ENCODE data around the gene CCDC178.

Gene CCDC178

GRCh38 chr18:32889615-32890593 lies 550.6 kb downstream of the CCDC178 start:
- Histone ChIP-seq H3K9ac (ENCODE audit: low read length) (no peak overlapping the region), H2BK5ac (ENCODE audit: low read length) (no peak overlapping the region), H2BK15ac (replicated peaks; ENCODE audit: low read depth) (no peak overlapping the region), H3K36me3 (ENCODE audit: control insufficient read depth, insufficient read depth, low read length) (no peaks in the 10 kb centered on the region), H3K27me3 (ENCODE audit: insufficient read depth, low read length, poor library complexity) (no peaks in the 10 kb centered on the region), H3K23ac (ENCODE audit: low read length) (no peak overlapping the region), H2AK5ac (ENCODE audit: low read length) (no peak overlapping the region), H3K79me2 (ENCODE audit: control insufficient read depth, insufficient read depth, low read length) (no peaks in the 10 kb centered on the region), H3K56ac (ENCODE audit: low read length) (no peak overlapping the region), H4K8ac (ENCODE audit: low read depth, low read length) (no peak overlapping the region), H2BK120ac (ENCODE audit: low read depth, low read length) (no peak overlapping the region), H3K4ac (ENCODE audit: low read depth, low read length) (no peak overlapping the region), H4K5ac (ENCODE audit: low read length) (no peak overlapping the region), H3K27ac (ENCODE audit: low read depth, low read length) (no peak overlapping the region), H3K79me1 (ENCODE audit: low read length) (no peaks in the 10 kb centered on the region), H3K4me2 (ENCODE audit: low read length) (no peak overlapping the region), H3K4me1 (ENCODE audit: control insufficient read depth, low read depth, low read length) (no peaks in the 10 kb centered on the region), H3K4me3 (ENCODE audit: low read length) (no peak overlapping the region), H3K18ac (ENCODE audit: low read length) (no peak overlapping the region)
- DNase-seq: no peak
- WGBS (ENCODE audit: extremely low coverage, insufficient coverage, low lambda C conversion rate): no CpG with 5 or more reads among the region's 8 CpGs

GRCh38 chr18:32888306-32888705 lies 552.2 kb downstream of the CCDC178 start:
- DNase-seq: no peak
- Histone ChIP-seq H3K4me1 (ENCODE audit: control insufficient read depth, low read depth, low read length) (no peaks in the 10 kb centered on the region), H3K9ac (ENCODE audit: low read length) (no peak overlapping the region), H3K18ac (ENCODE audit: low read length) (no peak overlapping the region), H3K27ac (ENCODE audit: low read depth, low read length) (no peak overlapping the region), H3K27me3 (ENCODE audit: insufficient read depth, low read length, poor library complexity) (no peaks in the 10 kb centered on the region), H3K79me1 (ENCODE audit: low read length) (no peaks in the 10 kb centered on the region), H2BK15ac (replicated peaks; ENCODE audit: low read depth) (no peak overlapping the region), H2BK5ac (ENCODE audit: low read length) (no peak overlapping the region), H4K8ac (ENCODE audit: low read depth, low read length) (no peak overlapping the region), H3K4me2 (ENCODE audit: low read length) (no peak overlapping the region), H3K4ac (ENCODE audit: low read depth, low read length) (no peak overlapping the region), H2BK120ac (ENCODE audit: low read depth, low read length) (no peak overlapping the region), H3K4me3 (ENCODE audit: low read length) (no peak overlapping the region), H4K5ac (ENCODE audit: low read length) (no peak overlapping the region), H3K79me2 (ENCODE audit: control insufficient read depth, insufficient read depth, low read length) (no peaks in the 10 kb centered on the region), H3K56ac (ENCODE audit: low read length) (no peak overlapping the region), H2AK5ac (ENCODE audit: low read length) (no peak overlapping the region), H3K23ac (ENCODE audit: low read length) (no peak overlapping the region), H3K36me3 (ENCODE audit: control insufficient read depth, insufficient read depth, low read length) (no peaks in the 10 kb centered on the region)
- no CpG with 5 or more reads among the region's 2 CpGs for WGBS (ENCODE audit: extremely low coverage, insufficient coverage, low lambda C conversion rate)
